Body of pancreas (tissue), 4 donors: ENCODE data around the gene EHBP1.

Source experiments
- CTCF ChIP-seq, 7 experiments: fragments of 450-650 bp in 4 of 7; fragments of 200-600 bp in 3 of 7; sonication (generic) in 3 of 7; IDR thresholded peaks; one replicate each; pipeline ENCODE4 v1.5.1; 2016 to 2019; ENCODE audit warnings: antibody characterized with exemption in 7 of 7
- POLR2A ChIP-seq, 3 donors: fragments of 450-650 bp; IDR thresholded peaks; one replicate each; pipeline ENCODE4 v1.6.1; 2016; ENCODE audit warnings: antibody characterized with exemption in 3 of 3, mild to moderate bottlenecking in 2 of 3

- TF ChIP-seq POLR2A (IDR thresholded peaks at IDR 0.05) (no peak), CTCF (IDR thresholded peaks at IDR 0.05) (no peak)
Measured at GRCh38 chr2:62738981-62739936, 33.7 kb downstream of the EHBP1 start.
